Medulla oblongata (tissue), 1 donor: ENCODE data around the gene MCRIP1.
A peak's percentile ranks its signal among the peaks of the same experiment; 100 is the strongest.
"Not testable (repeated sequence)": the region's sequence is repeated elsewhere in the genome, so short reads cannot be mapped to it uniquely, and the experiment has no call there.

Experiments used
- DNase-seq: peaks from one replicate; pipeline ENCODE4 v3.0.0-alpha.2; 2015; ENCODE audit errors: extremely low spot score

Gene MCRIP1

DNA sequence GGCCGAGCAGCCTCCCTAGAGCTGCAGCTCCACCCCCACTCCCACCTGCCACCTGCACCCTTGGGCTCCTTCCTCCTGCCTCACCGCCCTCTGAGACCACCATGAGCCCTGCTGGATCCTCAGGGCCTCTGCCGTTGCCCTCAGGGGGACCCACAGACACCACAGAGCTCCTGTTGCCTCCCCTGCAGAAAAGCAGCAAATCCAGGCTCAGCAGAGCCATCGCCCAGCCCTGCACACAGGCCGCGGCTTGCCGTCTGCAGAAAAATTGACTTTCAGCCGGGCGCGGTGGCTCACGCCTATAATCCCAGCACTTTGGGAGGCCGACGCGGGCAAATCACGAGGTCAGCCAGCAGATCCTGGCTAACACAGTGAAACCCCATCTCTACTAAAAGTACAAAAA is 8.8 kb upstream of the MCRIP1 start:
- DNase-seq = no peak

DNA sequence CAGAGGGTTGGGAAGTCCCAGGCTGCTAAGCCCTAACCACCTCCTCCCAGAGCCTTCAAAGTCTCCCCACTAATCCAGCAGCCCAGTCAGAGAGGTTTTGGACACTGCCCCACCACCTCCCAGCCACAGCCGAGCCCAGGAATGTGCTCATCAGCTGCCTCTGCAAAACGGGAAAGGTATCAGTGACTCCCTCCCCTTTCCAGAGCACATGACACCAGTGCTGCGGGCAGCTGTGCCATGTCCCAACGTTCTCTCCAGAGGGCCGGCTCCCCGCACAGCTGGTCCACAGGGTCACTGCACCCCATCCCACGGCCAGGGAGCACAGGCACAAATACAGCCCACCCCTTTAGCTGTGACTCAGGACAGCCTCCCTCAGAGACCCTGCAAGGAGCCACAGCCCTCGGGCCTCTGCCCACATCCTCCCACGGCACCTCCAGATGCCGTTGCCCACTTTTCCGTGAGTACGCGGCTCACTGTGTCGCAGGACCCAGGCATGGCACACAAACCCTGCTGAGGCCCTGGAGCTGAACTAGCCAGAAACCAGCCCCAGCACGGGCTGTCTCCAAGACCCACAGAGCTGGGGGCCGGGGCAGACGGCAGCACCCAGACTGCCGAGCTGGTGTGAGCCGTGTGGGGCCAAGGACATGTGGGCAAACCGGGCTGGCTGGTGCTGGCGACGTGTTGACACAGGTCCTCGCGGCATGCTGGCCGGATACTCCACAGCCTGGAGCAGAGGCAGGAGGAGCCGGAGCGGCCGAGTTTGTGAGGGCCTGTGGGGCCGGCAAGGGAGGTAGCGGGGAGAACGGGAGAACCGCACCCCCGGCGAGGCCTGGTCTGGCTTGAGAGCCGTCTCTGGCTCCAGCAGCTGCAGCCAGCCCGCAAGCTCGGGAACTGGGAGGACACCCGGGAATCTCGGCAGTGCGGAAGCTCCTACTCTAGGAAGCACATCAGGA is 8.0 kb upstream of the MCRIP1 start:
- DNase-seq = no peak

DNA sequence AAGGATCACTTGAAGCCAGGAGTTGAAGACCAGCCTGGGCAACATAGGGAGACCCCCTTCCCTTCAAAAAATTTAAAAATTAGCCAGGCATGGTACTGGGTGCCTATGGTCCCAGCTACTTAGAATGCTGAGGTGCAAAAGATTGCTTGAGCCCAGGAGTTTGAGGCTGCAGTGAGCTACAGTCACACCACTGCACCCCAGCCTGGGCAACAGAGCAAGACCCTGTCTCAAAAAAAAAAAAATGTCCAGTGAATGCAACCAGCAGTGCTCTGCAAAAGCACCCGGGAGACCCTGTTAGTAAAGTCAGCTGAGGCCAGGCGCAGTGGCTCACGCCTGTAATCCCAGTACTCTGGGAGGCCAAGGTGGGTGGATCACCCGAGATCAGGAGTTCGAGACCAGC is 7.0 kb upstream of the MCRIP1 start:
- not testable (repeated sequence) for DNase-seq

DNA sequence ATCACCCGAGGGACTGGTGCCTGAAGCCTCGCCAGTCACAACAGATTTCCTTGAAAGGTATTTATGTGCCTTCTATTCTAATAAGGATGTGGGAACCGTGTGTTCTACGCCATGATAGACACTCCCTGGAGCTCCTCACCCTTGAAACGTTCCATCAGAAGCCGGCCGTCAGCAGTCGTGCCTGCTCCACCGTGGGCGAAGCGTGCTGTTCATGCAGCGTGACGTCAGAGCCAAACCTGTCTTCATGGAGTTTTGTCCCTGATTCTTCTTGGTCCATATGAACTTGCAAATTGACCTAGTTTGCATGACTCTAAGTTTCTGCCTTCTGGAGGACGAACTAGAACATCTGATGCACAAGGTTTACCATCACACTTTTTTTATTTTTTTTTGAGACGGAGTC is 6.2 kb upstream of the MCRIP1 start:
- no peak for DNase-seq

DNA sequence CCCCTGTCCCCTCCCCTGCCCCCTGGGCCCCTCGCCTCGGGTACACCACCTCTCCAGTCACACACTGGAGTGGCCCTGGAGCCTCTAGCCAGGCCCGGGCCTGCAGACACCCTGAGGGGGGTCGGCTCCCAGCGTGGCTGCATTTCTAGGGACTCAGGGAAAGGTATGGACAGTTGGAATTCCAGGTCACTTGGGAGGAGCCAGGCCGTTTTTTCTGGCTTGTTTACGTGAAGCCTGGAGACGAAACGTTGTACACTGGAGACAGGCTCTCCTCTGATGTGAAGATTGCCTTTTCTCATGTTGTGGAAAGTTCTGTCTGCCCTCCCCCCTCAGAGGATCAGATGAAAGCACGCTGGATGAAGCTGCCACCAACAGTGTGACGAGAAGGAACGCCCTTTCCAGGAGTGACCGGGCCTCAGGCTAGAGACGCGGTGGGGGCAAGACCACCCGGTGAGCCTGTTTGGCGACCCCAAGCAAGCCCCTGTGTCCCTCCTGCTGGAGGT is 5.7 kb upstream of the MCRIP1 start:
- no peak for DNase-seq

DNA sequence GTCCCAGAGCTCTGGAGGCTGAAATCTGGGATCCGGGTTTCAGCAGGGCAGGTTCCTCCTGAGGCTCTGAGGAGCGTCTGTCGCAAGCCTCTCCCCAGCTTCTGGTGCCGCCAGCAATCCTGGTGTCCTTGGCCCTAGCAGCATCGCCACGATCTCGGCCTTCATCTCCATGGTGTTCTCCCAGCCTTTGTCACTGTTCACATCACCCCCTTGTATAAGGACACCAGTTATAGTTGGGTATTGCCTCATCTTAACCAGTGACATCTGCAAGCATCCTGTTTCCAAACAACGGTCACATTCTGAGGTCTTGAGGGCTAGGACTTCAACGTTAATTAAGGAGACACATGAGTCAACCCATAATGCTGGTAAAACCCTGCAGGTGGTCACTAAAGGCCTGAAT is 4.5 kb upstream of the MCRIP1 start:
- DNase-seq = no peak

DNA sequence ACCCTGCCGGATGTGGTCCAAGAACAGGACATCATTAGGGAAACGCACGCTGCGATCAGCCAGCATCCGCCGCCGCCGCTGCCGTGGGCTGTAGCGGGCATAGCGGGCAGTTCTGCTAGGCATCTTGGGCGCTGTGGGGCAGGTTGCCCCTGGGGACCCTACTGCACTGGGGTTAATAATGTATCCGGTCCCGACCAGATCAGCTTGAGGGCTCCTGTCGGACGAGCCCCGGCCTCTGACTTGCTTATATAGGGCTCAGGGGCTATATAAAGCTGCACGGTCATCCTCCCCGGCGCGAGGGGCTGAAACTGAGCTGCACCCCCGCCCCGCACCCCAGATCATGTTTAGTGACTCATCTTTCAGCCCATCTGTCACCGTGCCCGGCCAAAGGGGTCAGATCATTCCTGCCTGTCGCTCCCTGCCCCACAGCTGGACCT is 1.8 kb upstream of the MCRIP1 start, which contains the start of gene PPP1R27:
PPP1R27 (minus strand) TSS at position 220 of the 437 bp plus-strand sequence; CDS start at position 123, 97 bp downstream.
- no peak for DNase-seq

DNA sequence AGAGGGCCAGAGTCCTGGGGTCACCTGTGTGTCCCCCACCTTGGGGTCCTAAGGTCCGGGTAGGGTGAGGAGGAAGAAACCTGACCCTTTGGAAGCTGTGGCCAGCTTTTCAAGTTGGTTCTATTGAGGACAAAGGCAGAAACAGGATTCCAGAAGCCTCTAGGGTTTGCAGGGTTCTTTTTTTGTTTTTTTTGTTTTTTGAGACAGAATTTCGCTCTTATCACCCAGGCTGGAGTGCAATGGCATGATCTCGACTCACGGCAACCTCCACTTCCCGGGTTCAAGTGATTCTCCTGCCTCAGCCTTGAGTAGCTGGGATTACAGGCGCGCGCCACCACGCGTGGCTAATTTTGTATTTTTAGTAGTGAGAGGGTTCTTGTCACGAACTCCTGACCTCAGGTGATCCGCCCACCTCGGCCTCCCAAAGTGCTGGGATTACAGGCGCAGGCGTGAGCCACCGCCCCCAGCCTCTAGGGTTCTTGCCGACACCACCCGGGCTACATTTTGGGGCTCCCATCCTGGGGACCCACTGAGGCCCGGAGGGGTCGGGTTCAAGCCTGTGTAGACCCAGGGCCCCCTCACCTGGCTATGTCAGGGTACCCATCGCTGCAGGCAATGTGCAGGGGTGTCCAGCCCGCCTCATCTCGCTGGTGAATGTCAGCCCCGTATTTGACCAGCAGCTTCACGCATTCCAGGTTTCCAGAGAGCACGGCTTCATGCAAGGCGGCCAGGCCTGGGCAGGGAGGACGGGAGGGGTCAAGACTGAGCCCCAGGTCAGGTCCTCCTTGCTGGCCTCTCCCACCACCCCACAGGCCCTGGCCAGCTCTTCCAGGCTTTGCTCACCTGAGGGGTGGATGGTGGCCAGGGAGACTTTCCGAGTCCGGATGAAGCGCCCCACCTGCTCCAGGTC is 1.1 kb upstream of the MCRIP1 start:
- DNase-seq = no peak

DNA sequence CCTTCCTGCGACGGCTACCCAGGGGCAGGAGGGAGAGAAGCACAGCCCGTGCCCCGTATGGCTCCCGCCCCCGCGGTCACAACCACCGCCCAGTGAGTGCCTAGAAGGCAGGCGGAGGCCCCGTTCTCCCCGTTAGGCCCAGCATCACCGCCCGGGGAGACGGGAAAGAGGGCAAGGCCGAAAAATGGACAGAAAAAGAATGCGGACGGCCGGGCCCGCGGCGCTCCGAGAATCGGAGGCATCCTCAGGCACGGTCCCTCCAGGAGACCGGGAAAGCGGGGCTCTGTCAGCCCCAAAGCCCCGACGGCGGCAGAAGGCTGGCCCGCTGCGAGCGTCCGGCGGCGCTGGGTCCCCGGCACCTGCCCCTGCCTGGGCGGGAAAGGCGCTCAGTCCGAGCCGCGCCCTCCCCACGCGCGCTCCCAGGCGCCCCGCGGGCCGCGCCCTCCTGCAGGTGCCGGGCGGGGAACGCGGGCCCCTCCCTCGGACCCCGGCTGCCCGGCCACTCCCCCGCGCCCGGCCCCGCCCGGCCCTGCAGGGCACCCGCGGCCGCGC is 407 bp downstream of the MCRIP1 start:
- no peak for DNase-seq

DNA sequence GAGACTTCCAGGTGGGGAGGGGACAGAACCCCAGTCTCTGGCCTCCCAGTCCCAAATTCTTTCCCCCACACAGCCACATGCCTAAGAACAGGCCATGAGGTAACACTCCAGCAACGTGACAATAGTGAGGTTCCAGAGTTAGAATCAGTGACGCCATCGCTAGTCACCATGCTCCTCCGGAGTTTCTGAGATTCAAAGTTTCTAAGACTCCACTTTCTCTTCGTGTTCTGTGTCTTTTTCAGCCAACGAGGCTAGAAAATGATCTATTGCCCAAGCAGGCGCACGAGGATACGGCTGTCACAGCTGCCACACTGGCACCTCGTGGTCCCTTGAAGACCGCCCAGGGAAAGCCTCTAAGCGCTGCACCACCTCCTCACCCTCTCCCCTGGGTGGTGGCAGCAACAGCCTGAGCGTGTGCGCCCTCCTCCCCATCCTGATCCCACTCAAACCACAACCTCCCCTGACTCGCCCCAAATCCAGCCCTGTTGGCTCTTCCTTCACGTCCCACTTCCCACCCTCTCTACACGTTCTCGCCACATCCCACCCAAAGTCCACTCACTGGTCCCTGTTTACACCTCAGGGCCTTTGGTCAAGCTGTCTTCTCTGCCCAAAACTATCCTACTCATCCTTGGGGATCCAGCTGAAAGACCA is 1.0 kb downstream of the MCRIP1 start:
- DNase-seq = peak; percentile 23

DNA sequence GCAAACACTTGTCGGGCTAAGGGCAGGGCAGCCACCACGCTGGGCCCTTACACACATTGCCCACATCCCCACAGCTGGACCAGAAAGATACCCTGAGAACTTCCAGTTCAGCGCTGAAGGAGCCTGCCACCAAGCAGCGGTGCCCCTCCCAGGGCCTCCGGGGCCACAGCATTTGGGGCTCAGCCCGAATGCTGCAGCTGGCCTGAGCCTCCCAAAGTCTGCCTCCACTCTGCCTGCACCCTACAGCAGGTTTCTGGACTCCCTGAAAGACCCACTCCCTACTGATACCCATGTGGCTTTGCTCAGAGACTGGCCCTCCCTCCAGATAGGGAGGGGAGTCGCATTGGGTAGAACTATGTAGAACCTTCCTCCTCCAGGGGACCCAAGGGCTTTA is 1.5 kb downstream of the MCRIP1 start:
- DNase-seq = no peak

DNA sequence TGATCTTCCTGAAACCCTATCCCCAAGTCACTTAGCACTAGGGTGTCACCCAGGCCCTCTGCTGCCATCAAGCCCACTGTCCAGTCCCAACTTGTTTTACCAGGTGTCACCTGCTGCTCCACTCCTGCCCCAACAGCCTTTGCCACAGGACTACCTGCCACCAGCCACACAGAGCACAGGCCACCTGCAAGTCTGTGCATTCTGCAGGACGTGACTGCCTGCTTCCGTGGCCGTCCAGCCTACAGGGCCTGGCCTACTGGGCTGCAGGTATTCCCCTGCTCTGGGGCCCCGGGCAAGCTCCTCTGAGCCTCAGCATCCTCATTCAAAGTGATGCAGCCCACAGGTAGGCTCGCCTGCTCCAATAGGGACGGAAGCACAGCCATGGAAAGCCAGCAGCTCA is 3.2 kb downstream of the MCRIP1 start:
- no peak for DNase-seq

DNA sequence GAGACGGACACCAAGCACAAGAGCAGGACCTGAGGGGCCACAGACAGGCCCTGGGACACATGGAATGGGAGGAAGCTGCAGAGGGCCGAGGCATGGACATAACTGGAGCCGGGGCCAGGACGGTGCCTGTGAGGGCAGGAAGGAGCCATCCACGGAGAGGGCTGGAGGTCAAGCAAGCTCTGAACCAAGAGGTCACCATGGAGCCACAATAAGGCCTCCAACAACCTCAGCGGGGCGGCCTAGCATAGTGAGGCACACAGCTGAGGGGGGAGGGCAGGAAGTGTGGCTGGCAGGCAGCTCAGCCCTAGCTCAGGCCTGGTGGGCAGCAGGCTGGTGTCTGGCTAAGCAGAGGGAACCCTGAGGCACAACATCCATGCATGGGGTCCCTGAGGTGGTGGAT is 4.4 kb downstream of the MCRIP1 start:
- no peak for DNase-seq

DNA sequence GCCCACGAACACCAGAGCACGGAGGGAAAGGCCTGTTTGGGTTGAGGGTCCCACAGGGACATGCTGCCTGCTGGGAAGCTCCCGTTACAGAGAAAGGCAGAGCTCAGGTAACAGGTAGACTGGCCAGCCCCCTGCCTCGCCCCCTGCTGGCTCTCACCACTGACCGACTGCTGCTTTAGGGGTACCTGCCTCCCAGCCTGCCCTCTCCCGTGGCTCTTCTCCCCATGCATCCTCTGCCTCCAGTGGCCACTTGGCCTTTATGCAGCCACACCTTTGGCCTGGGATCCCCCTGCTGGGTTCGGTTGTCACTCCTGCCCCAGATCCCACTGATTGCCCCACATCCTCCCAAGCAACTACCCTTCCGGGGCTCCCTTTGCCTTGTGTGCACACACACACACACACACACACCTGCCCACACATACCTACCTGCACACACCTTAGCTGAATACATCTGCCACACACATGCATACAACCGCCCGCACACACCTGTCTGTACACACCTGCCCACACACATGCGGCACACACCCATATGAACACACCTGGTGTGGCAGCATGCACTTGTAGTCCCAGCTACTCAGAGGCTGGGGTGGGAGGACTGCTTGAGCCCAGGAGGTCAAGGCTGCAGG is 7.1 kb downstream of the MCRIP1 start:
- DNase-seq = no peak

DNA sequence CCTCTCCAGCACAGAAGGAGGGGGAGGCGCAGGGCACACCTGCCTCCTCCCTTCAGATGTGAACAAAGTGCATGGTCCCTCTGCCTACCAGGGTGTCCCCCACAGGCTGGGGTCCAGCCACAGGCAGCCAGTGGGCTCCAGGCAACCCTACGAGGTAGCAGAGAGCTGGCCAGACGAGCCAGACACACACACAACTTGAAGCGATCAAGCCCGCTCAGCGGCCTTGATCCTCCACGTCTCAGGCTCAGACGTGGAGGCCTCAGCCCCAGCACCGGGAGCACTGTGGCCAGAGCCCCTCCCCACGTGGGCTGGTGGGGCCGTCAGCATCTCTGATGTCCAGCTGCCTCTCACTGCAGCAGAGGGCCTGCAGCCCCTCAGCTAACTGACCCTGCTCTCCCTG is 8.5 kb downstream of the MCRIP1 start:
- DNase-seq = no peak

DNA sequence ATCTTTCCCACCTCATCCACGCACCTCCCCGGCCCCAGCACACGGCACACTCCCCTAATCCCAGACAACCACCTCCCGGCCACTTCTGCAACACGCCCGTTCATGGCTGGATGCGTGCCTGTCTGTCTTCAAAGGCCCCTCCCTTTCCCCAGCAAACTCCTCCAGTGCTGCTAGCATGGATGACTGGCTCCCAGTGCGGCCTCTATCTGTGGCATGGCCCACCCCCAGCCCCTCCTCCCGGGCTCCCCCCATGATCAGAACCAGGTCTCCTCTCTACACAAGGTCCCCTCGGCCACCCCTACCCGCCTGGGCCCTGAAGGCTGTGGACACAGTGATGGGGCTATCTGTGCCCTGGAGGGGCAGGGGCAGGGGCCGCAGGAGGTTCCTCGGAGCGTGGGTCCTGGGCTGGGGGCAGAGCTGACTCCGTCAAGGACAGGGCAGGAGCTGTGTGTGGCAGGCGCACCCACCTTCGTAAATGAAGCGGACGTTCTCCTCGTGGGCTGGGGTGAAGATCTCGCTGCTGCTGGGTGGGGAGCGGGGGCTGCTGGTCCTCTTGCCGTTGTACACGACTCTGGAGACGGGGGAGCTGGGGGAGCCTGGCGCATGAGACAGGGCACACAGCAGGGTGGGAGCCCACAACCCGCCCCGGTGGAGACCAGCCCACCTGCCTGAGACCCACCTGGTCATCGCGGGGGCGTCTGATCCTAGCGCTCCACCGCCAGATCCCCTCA is 9.1 kb downstream of the MCRIP1 start:
- no peak for DNase-seq

DNA sequence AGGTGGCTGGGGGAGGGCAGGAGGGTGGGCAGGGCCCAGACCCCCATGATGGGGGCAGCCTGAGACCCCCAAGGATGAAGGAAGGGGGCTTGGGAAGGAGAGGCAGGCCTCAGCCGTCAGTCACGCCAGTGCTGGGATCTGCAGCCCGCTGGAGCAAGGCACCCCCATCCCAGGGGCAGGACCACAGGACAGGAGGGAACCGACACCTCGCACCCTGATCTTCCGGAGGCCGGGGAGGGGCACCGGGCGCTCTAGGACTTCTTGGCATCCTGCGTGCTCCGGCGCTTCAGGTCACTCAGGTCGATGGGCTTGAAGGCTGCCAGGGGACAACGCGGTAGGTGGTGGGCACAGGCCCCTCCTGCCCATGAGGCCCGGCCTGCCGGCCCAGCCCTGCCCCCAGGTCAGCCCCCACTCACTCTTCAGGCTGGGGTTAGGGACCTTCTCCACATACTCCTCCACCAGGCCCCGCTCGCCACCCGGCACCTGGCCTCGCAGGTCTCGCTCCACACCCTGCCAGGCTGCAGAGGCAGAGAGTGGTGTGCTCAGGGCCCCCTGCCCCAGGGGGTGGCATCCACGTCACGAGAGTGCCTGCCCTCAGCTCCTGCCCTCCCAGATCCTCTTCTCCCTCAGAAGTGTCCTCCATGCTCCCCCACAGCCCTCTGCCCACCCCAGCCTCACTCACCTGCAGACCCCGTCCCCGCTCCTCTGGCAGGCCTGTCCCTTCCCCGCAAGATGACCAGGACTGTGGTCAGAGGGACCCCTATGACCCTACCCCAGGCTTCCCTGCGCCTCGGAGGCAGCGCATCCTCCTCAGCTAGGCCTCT is 9.9 kb downstream of the MCRIP1 start:
- no peak for DNase-seq

DNA sequence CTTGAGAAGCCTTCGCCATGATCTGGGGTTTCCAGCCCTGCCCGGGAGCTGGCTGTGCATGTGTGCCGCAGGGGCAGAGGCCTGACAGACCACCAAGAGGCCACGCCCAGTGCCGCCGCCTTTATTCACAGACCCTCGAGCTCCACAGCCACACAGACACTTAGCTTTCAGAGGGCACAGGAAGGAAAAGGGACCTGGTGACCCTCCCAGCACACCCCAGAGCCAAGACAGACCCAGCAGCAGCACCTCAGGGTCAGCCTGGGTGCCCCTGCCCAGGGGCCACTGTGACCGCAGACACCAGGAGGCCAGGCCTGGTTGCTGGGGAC is 10.8 kb downstream of the MCRIP1 start:
- no peak for DNase-seq

DNA sequence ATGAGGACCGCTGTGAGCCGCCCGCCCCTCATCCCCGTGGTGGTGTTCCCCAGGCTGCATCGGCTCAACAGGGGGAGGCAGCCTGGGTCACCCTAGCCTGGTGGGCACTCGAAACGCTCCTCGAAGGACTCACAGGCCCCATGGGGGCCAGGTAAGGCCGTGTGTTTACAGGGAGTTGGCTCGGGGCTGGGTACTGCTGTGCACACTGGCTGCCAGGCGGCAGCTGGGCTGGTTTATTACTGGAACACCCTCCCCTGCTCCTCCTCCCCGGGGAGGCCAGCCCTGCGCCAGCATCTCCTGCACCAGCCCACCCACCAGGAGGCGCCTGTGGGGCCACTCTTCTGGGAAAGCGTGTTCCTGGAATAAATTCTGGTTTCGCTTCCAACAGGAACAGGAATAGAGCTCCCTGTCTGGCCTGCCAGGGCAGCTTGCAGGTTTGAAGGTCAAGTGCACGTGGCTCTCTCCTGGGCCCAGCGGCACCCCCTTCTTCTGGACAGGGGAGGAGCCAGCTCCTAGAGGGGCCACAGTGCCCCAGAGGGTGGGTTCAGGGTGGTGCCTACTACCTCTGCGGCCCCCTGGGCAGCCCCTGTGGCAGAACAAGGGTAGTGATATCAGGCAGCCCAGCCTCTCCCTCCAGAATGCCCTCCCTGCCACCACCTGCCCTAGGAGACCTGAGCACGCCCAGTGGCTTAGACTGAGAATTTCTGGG is 11.3 kb downstream of the MCRIP1 start:
- peak; percentile 22 for DNase-seq
